GM19351 (cell line): ENCODE measurements around the gene NLRP3.
A peak's percentile ranks its signal among the peaks of the same experiment; 100 is the strongest.
"Not testable (repeated sequence)": the region's sequence is repeated elsewhere in the genome, so short reads cannot be mapped to it uniquely, and the experiment has no call there.

ENCODE experiments used
- ATAC-seq: cut with Tn5 transposase; IDR thresholded peaks from one replicate; pipeline ENCODE4 v1.9.1; 2021; ENCODE audit warnings: mild to moderate bottlenecking, moderate library complexity; ENCODE audit not compliant: unreplicated experiment

The NLRP3 gene

GRCh38 chr1:247415423-247416361, at the start of gene NLRP3:
NLRP3 (plus strand) TSS chr1:247416173; CDS start chr1:247418801, 2,628 bp downstream.
- peak; percentile 55 for ATAC-seq

DNA sequence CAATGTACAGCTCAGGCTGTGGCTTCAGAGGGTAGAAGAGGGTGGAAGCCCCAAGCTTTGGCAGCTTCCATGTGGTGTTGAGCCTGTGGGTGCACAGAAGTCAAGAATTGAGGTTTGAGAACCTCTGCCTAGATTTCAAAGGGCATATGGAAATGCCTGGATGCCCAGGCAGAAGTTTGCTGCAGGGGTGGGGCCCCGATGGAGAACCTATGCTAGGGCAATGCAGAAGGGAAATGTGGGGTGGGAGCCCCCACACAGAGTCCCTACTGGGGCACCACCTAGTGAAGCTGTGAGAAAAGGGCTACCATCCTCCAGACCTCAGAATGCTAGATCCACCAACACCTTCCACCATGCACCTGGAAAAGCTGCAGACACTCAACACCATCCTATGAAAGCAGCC, 49.6 kb upstream of the NLRP3 start:
- ATAC-seq: not testable (repeated sequence)

- ATAC-seq: no peak
These were observed 48.9 kb upstream of the NLRP3 start for GRCh38 chr1:247366926-247367645.

GRCh38 chr1:247367786-247368422, 48.1 kb upstream of the NLRP3 start:
- ATAC-seq: peak; percentile 49

DNA sequence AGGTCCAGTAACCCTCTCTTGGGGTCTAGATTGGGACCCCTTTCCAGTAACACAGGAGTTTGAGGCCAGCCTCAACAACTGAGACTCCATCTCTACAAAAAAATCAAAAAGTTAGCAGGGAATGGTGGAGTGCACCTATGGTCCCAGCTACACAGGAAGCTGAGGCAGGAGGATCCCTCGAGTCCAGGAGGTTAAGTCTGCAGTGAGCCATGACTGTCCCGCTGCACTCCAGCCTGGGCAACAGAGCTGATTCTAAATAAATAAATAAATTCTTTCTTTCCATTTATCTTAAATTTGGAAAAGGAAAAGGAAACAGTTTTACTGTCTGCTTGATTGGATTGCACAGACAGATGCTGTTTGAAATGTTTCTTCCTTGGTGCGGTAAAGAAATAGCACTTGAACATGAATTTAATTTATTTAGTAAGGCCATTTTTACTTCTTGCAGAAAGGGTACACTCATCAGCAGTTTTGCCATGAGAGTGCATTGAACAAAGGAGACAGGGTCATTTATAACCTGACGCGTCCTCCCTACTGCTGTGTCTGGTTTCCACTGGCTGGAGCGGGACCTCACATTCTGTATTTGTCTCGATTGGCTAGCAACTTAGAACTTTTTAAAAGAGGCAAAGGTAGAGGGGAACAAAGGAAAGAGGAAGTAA, 47.4 kb upstream of the NLRP3 start:
- ATAC-seq: no peak

DNA sequence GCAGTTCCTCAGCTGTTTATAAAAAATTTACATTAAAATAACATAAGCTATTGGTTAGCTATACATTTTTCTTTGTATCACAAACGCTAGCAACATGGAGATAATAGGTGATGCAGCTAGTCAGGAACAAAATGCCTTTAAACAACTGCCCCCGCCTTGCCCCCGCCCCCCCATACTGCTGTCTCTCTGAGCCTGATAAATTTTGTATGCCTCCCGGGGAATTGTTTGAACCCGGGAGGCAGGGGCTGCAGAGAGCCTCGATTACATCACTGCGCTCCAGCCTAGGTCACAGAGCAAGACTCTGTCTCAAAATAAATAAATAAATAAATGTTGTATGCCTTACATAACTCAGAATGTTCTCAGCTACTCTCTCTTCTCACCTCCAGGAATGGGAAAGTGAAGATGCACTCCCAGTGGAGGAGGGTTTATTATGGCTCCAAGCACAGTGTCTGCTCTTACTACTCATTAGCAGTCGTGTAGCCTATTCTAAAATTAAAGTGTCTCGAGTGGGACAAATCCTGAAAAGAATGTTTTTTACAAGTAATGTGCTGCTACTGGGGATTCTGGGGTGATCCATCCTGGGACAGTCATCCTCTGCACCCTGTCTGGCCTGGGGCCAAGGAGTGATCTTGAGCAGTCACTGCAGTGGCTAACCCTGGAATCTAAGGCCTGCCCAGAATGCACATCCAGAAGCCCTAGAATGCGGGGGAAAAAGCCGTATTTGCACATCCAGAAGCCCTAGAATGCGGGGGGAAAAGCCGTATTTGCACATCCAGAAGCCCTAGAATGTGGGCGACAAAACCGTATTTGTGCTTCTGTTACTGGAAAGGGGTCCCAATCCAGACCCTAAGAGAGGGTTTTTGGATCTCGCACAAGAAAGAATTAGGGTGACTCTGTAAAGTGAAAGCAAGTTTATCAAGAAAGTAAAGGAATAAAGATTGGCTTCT, 44.9 kb upstream of the NLRP3 start:
- ATAC-seq: no peak

DNA sequence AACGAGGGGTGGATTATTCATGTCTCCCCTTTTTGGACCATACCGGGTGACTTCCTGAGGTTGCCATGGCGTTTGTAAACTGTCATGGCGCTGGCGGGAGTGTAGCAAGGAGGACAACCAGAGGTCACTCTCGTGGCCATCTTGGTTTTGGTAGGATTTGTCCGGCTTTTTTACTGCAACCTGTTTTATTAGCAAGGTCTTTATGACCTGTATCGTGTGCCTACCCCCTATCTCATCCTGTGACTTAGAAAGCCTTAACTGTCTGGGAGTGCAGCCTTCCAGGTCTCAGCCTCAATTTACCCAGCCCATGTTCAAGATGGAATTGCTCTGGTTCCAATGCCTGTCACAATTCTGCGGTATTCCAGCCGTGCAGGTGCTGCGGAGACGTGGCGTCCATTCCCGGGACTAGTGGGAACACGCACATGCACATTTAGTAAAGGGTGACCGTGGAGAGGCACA, 44.1 kb upstream of the NLRP3 start:
- ATAC-seq: no peak

- ATAC-seq: no peak
These were observed 42.2 kb upstream of the NLRP3 start for GRCh38 chr1:247373721-247374141.

GRCh38 chr1:247374651-247375334, 41.2 kb upstream of the NLRP3 start:
- ATAC-seq: not testable (repeated sequence)

GRCh38 chr1:247375747-247376146, 40.2 kb upstream of the NLRP3 start:
- ATAC-seq: no peak

GRCh38 chr1:247376659-247377058, 39.3 kb upstream of the NLRP3 start:
- ATAC-seq: no peak

GRCh38 chr1:247377656-247378055, 38.3 kb upstream of the NLRP3 start:
- ATAC-seq: not testable (repeated sequence)

DNA sequence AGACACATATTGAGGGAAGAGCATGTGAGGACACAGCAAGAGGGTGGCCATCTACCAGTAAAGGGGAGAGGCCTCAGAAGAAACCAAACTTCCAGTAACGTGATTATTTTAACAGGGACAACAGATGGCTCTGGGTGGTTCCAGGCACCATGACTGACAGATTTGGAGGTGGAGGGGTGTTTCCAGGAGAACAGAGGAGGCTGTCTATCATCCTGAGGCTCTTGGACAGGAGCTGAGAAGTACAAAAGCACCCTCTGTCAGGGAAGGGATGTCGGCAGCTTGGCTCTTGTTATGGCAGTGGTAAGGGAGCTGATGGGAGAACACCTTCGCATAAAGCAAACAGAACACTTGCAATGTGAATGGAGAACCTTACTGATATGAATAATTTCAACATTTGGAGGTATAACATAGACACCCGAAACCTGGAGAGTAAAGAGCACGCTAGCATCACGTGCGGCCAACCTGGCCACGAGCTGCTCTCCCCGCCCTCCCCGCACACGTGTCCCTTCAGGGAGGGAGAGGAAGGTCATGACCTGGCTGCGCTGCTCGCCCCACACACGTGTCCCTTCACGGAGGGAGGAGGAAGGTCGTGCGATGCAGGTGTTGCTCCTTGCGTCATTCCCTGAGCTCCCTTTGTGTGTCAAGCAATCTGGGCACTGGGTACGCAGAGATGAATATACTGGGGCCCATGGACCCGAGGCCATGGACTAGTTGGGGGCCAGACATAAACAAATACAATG, 37.5 kb upstream of the NLRP3 start:
- no peak for ATAC-seq

GRCh38 chr1:247385283-247385682, 30.7 kb upstream of the NLRP3 start:
- ATAC-seq: no peak

- peak; percentile 32 for ATAC-seq
These were observed 29.8 kb upstream of the NLRP3 start for GRCh38 chr1:247386217-247386616.

GRCh38 chr1:247386687-247387086, 29.3 kb upstream of the NLRP3 start:
- ATAC-seq: no peak

GRCh38 chr1:247387096-247387495, 28.9 kb upstream of the NLRP3 start:
- no peak for ATAC-seq

DNA sequence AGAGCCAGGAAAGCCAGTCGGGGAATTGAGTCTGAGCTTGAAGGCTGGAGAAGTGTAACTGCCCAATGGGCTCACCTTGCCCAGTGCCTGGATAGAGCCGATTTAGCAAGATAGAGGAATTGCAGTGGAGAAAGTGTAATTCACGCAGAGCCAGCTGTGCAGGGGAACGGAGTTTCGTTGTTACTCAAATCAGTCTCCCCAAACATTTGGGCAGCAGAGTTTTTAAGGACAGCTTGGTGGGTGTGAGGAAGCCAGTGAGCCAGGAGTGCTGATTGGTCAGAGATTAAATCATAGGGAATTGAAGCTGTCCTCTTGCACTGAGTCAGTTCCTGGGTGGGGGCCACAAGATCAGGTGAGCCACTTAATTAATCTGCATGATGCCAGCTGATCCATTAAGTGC, 28.4 kb upstream of the NLRP3 start:
- ATAC-seq: no peak
